ENCODE measurements around the gene OPALIN. TPM values are rescaled to one million over a fixed set of nuclear protein-coding genes. Genes with fewer than 3 reads are reported as not detected.

The OPALIN gene
- polyA plus RNA-seq, 1 donor from 2014 or later, result not detected

- no peak overlapping the region for H3K4me3 ChIP-seq (ENCODE audit: low read length)
- no peaks in the 10 kb centered on the region for H3F3A ChIP-seq (ENCODE audit: insufficient read depth, low read length, poor library complexity, severe bottlenecking)
- no peak overlapping the region for H3K27ac ChIP-seq (ENCODE audit: low read length)
Observed at GRCh38 chr10:96407560-96408069, 48.8 kb upstream of the OPALIN start.

GRCh38 chr10:96406091-96406490 is 47.3 kb upstream of the OPALIN start:
- Histone ChIP-seq H3K4me2 (ENCODE audit: low read length) (no peak overlapping the region), H2AFZ (ENCODE audit: low read depth, low read length) (no peak overlapping the region), H3K36me3 (ENCODE audit: insufficient read depth, low read length) (no peaks in the 10 kb centered on the region), H3K9me3 (ENCODE audit: low read length) (no peaks in the 10 kb centered on the region), H3K9ac (ENCODE audit: low read length) (no peak overlapping the region), H4K20me1 (ENCODE audit: insufficient read depth) (no peaks in the 10 kb centered on the region), H3K9me2 (ENCODE audit: insufficient read depth, low read length) (no peaks in the 10 kb centered on the region), H3F3A (ENCODE audit: insufficient read depth, low read length, poor library complexity, severe bottlenecking) (no peaks in the 10 kb centered on the region), H3K4me3 (ENCODE audit: low read length) (no peak overlapping the region), H3K79me2 (replicated peaks; ENCODE audit: insufficient read depth, low read length) (no peaks in the 10 kb centered on the region), H3K27me3 (ENCODE audit: insufficient read depth, low read depth, low read length) (no peaks in the 10 kb centered on the region), H3K27ac (ENCODE audit: low read length) (no peak overlapping the region)
- TF ChIP-seq SMC3 (conservative IDR thresholded peaks at IDR 0.05; ENCODE audit: poor library complexity), result no peak
- TF ChIP-seq POLR2AphosphoS5 (IDR thresholded peaks at IDR 0.05), result no peak
- no peak for TF ChIP-seq REST (IDR thresholded peaks at IDR 0.05; ENCODE audit: borderline replicate concordance)
- TF ChIP-seq RAD21 (conservative IDR thresholded peaks at IDR 0.05), result no peak
- TF ChIP-seq TAF1 (IDR thresholded peaks at IDR 0.05; ENCODE audit: low read depth), result no peak
- TF ChIP-seq EP300 (conservative IDR thresholded peaks at IDR 0.05; ENCODE audit: poor library complexity, severe bottlenecking), result no peak
- no peak for TF ChIP-seq EZH2 (IDR thresholded peaks at IDR 0.05; ENCODE audit: borderline replicate concordance, insufficient read depth, low read length, poor library complexity, severe bottlenecking)
- TF ChIP-seq CTCF (IDR thresholded peaks at IDR 0.05; ENCODE audit: poor library complexity, severe bottlenecking), result no peak
- TF ChIP-seq MXI1 (conservative IDR thresholded peaks at IDR 0.05; ENCODE audit: poor library complexity, severe bottlenecking), result no peak

More at GRCh38 chr10:96407560-96408069, 48.8 kb upstream of the OPALIN start:
- TF ChIP-seq CTCF (IDR thresholded peaks at IDR 0.05; ENCODE audit: poor library complexity, severe bottlenecking) (no peak), EZH2 (IDR thresholded peaks at IDR 0.05; ENCODE audit: borderline replicate concordance, insufficient read depth, low read length, poor library complexity, severe bottlenecking) (no peak)
- Histone ChIP-seq H3K9ac (ENCODE audit: low read length) (no peak overlapping the region), H3K4me2 (ENCODE audit: low read length) (no peak overlapping the region), H3K36me3 (ENCODE audit: insufficient read depth, low read length) (no peaks in the 10 kb centered on the region), H3K9me3 (ENCODE audit: low read length) (no peaks in the 10 kb centered on the region), H3K27me3 (ENCODE audit: insufficient read depth, low read depth, low read length) (no peaks in the 10 kb centered on the region), H4K20me1 (ENCODE audit: insufficient read depth) (no peaks in the 10 kb centered on the region), H3K9me2 (ENCODE audit: insufficient read depth, low read length) (no peaks in the 10 kb centered on the region), H3K79me2 (replicated peaks; ENCODE audit: insufficient read depth, low read length) (no peaks in the 10 kb centered on the region), H2AFZ (ENCODE audit: low read depth, low read length) (no peak overlapping the region)
